22Rv1 (cell line): Measurements from ENCODE around the gene NLE1.
"Not testable (repeated sequence)": the region's sequence is repeated elsewhere in the genome, so short reads cannot be mapped to it uniquely, and the experiment has no call there.

Source experiments
- H3K27ac ChIP-seq: fragments of 450-650 bp; 2 replicates; pipeline ENCODE4 v1.5.1; 2017
- ZFX ChIP-seq: fragments of 450-650 bp; IDR thresholded peaks from 2 replicates; pipeline ENCODE4 v1.6.1; 2017; ENCODE audit warnings: antibody characterized with exemption, borderline replicate concordance
- TF ChIP-seq, protein P1 (sequence below): fragments of 450-650 bp; IDR thresholded peaks from 2 replicates; pipeline ENCODE4 v1.5.1; 2017; ENCODE audit warnings: mild to moderate bottlenecking

NLE1 gene

DNA sequence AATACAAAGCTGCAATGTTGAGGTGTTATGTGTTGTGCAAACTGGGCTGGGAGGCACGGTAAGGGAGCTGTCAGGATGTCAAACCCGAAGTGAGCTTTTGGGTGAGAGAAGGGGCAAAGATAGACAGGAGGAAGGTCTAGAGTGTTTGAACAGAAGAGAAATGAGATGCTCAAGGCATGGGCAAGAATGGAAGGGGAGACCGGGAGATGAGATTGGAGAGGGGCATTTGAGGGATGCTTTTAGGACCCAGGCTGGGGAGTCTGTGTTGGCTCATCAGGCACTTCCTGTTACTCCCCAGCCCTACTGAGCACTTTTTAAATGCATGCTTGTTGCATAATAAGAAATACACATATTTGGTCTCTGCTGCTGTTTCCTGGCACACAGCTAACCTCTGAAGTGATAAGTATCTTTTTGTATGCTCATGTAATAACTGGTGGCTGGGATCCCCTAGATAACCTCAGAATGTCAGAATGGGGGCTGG is 19.2 kb upstream of the NLE1 start:
- TF ChIP-seq, protein P1, sequence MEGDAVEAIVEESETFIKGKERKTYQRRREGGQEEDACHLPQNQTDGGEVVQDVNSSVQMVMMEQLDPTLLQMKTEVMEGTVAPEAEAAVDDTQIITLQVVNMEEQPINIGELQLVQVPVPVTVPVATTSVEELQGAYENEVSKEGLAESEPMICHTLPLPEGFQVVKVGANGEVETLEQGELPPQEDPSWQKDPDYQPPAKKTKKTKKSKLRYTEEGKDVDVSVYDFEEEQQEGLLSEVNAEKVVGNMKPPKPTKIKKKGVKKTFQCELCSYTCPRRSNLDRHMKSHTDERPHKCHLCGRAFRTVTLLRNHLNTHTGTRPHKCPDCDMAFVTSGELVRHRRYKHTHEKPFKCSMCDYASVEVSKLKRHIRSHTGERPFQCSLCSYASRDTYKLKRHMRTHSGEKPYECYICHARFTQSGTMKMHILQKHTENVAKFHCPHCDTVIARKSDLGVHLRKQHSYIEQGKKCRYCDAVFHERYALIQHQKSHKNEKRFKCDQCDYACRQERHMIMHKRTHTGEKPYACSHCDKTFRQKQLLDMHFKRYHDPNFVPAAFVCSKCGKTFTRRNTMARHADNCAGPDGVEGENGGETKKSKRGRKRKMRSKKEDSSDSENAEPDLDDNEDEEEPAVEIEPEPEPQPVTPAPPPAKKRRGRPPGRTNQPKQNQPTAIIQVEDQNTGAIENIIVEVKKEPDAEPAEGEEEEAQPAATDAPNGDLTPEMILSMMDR, result no peak
- TF ChIP-seq ZFX, result no peak
- H3K27ac ChIP-seq, result no peak overlapping the region

DNA sequence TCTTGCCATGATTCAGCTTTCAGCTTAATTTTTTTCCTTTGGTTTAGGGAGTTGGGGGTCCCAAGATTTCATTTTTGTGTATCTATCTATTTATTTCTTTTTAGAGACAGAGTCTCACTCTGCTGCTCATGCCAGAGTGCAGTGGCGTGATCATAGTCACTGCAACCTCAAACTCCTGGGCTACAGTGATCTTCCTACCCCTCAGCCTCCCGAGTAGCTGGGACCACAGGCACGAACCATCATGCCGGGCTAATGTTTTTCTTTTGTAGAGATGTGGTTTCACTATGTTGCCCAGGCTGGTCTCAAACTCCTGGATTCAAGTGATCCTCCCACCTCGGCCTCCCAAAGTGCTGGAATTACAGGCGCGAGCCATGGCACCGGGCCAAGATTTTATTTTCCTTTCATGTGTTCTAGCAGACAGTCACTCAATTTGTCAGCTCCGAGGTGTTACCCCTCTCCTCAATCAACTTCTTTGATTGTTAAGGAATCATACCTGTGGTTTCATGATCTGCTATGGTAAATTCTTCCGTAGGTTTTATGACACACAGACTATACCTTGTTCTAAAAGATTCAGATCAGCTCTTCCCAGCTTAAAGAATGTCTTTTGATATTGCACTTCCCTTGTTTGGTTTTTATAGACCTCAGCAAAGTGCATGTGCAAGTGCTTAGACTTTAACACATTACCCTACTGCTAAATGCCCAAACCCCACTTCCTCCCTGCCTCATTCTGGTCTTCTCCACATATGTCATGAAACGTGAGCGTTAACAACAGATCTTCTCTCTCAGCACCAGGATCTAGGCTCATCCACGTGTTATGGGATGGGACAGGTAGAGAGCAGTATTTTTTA is 18.5 kb upstream of the NLE1 start:
- TF ChIP-seq ZFX, result no peak
- H3K27ac ChIP-seq, result no peak overlapping the region

DNA sequence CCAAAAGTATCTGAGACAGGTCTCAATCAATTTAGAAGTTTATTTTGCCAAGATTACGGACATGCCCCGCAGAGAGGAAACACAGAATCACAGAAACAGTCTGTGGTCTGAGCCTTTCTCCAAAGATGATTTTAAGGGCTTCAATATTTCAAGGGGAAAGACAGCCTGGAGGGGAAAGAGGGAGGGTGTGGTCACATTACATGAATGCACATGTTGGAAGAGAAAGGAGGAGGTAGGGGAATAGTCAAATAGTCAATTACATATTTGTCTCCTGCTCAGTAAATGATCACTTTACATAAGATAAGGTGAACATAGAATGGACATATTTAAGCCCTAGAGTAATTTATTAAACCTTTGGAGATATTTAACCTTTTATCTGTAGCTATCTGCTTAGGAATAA is 17.8 kb upstream of the NLE1 start:
- H3K27ac ChIP-seq, result no peak overlapping the region
- TF ChIP-seq, protein P1, result no peak
- TF ChIP-seq ZFX, result no peak

DNA sequence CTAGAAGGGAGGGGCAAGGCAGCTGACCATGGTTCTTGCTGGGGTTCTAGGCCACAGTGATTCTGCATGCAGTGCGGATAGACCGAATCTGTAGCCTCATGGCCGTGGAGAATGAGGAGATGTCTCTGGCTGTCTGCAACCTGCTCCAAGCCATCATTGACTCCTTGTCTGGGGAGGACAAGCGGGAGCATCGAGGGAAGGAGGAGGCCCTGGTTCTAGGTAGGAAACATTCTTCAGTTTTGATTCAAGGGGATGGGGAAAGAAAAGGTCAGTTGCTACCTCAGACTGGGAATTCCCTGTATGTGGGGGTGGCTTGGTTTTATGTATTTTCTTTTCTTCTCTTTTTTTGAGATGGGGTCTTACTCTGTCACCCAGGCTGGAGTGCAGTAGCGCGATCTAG is 13.1 kb upstream of the NLE1 start:
- no peak overlapping the region for H3K27ac ChIP-seq
- no peak for TF ChIP-seq ZFX
- TF ChIP-seq, protein P1, result no peak

DNA sequence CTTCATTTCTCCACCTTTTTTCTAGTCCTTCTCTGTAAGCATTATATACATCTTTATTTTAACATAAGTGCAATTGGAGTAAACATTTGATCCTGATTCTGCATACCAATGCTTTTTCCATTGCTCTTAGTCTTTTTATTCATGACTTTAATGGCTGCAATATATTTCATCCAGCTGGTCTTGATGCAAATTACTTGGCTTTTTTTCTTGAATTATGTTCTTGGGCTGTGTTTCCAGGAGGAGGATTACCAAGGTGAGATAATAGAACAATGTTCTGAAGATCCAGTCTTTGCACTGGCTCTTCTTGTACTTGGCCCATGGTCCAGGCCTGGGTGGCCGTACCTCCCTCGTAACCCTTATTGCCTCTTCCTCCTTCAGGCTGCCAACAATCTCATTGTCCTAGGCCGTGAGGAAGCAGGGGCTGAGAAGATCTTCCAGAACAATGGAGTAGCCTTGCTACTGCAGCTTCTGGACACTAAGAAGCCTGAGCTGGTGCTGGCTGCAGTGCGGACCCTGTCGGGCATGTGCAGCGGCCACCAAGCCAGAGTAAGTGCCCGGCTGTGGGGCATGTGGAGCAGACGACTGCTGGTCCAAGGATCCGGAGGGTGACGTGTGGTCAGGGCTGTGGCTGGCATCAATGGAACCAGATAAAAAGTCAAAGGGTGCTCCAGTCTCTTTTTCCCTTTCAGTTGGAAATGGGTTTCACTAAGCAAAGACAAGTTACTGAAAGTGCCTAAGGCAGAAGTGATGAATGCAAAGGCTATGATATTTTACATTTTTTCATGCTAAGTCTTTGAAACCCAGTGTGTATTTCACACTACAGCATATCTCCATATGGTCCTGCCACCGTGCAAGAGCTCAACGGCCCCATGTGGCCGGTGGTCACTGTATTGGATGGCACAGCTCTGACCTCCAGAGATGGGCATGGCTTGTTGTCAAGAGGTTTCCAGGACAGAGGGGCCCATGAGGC is 12.4 kb upstream of the NLE1 start:
- TF ChIP-seq, protein P1, result no peak
- TF ChIP-seq ZFX, result no peak
- H3K27ac ChIP-seq, result no peak overlapping the region

DNA sequence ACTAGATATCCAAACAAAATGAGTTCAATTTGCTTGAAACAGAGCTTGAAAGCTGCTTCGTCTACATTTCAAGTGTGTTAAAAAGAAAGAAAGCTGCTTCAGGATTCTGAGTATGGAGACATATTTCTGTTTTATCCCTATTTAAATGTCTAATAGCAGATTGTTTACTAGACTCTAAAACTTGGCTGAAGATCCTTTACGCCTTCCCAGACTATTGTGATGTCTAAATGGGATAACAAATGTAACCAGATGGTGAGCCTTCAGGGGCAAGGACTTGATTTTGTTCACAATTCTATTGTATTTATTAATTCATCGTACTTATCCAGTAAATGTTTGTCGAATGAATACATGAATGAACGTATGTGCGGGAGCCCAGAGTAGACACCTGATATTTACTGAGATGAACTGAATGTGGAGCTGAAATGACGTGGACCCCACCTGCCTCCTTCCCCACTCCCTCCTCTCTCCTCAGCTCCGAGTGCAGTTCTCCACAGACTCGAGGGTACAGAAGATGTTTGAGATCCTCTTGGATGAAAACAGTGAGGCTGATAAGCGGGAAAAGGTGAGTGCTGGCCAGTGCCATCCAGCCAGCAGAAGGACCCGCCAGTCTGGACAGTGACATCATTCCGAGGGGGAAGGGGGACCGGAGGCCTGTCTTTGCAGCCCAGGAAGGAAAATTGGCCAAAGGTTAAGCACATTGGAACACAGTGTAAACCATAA is 10.5 kb upstream of the NLE1 start:
- no peak overlapping the region for H3K27ac ChIP-seq
- TF ChIP-seq, protein P1, result no peak
- no peak for TF ChIP-seq ZFX

DNA sequence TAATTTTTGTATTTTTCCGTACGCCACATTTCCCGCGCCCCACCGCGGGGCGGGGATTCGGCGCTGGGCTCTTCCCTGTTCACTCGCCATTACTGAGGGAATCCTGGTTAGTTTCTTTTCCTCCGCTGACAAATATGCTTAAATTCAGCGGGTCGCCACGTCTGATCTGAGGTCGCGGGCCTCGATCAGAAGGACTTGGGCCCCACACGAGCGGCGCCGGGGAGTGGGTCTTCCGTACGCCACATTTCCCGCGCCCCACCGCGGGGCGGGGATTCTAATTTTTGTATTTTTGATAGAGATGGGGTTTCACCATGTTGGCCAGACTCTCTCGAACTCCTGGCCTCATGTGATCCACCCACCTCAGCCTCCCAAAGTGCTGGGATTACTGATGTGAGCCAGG is 9.0 kb upstream of the NLE1 start:
- not testable (repeated sequence) for H3K27ac ChIP-seq

DNA sequence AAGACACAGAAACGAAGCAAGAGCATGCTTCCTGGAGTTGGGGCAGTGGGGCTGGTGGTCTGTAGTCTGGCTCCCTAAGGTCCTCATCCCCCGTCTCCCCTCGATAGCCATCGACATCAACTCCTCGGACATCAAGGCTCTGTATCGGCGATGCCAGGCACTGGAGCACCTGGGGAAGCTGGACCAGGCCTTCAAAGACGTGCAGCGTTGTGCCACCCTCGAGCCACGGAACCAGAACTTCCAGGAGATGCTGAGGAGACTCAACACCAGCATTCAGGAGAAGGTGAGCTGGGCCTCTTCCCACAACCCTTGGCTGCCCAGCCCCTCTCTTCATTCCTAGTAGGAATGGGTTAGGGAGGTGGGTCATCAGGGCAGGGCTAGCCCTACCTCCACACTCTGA is 7.8 kb upstream of the NLE1 start:
- no peak overlapping the region for H3K27ac ChIP-seq
- no peak for TF ChIP-seq ZFX
- TF ChIP-seq, protein P1, result no peak
